SU-DHL-6 (cell line): ENCODE data around the gene MTOR.

Experiments used
- H2AFZ ChIP-seq: fragments of 200-600 bp; sonication (generic); 2 replicates; pipeline ENCODE4 v1.6.1; 2014; ENCODE audit warnings: low read depth, mild to moderate bottlenecking, moderate library complexity, mixed read lengths, antibody characterized with exemption, low read length; ENCODE audit not compliant: severe bottlenecking
- H3F3A ChIP-seq: fragments of 200-600 bp; shearing (Covaris generic); 2 replicates; pipeline ENCODE4 v1.6.0; 2016; ENCODE audit warnings: antibody characterized with exemption, mild to moderate bottlenecking; ENCODE audit not compliant: insufficient read depth
- H3K27ac ChIP-seq: fragments of 200-600 bp; sonication (generic); 2 replicates; pipeline ENCODE4 v1.5.1; 2016; ENCODE audit warnings: low read depth, mild to moderate bottlenecking, low read length, moderate library complexity, mixed read lengths
- H3K27me3 ChIP-seq: fragments of 200-600 bp; sonication (generic), shearing (Covaris generic); 2 replicates; pipeline ENCODE4 v1.6.0; 2014; ENCODE audit warnings: mild to moderate bottlenecking, low read length
- H3K36me3 ChIP-seq: fragments of 200-600 bp; sonication (generic); 2 replicates; pipeline ENCODE4 v1.6.1; 2014; ENCODE audit warnings: mild to moderate bottlenecking, low read length, mixed read lengths
- H3K4me2 ChIP-seq: fragments of 300-600, 200-600 bp; shearing (Covaris generic), sonication (generic); 2 replicates; pipeline ENCODE4 v1.6.0; 2014; ENCODE audit warnings: low read length, low read depth, mild to moderate bottlenecking; ENCODE audit not compliant: poor library complexity, severe bottlenecking
- H3K4me3 ChIP-seq: fragments of 200-600 bp; sonication (generic); 2 replicates; pipeline ENCODE4 v1.5.1; 2014; ENCODE audit warnings: antibody characterized with exemption, low read length, mild to moderate bottlenecking, mixed read lengths; ENCODE audit not compliant: insufficient read depth, poor library complexity, severe bottlenecking
- H3K79me2 ChIP-seq: fragments of 200-600 bp; sonication (generic); 2 replicates; pipeline ENCODE4 v1.6.1; 2014; ENCODE audit warnings: mild to moderate bottlenecking, low read length, moderate library complexity; ENCODE audit not compliant: insufficient read depth
- H3K9ac ChIP-seq: fragments of 200-600 bp; sonication (generic); 2 replicates; pipeline ENCODE4 v1.7.0; 2014; ENCODE audit warnings: mild to moderate bottlenecking, low read length
- H3K9me2 ChIP-seq: fragments of 200-600 bp; sonication (generic); replicated peaks from 2 replicates; pipeline ENCODE4 v1.6.1; 2014; ENCODE audit warnings: low read length; ENCODE audit not compliant: insufficient read depth
- H3K9me3 ChIP-seq: fragments of 200-600 bp; sonication (generic); 2 replicates; pipeline ENCODE4 v1.6.1; 2014; ENCODE audit warnings: low read length, mixed read lengths; ENCODE audit not compliant: insufficient read depth
- H4K20me1 ChIP-seq: fragments of 200-600 bp; sonication (generic); 2 replicates; pipeline ENCODE4 v1.6.1; 2014; ENCODE audit warnings: low read depth, mild to moderate bottlenecking, antibody characterized with exemption, low read length, moderate library complexity, mixed read lengths
- EZH2phosphoT487 ChIP-seq: fragments of 200-600 bp; sonication (generic), shearing (Covaris generic); conservative IDR thresholded peaks from 2 replicates; pipeline ENCODE4 v1.6.1; 2018; ENCODE audit warnings: mild to moderate bottlenecking, antibody characterized with exemption, low read length, moderate library complexity, mixed read lengths
- TF ChIP-seq, protein P1 (sequence below): fragments of 200-600 bp; sonication (generic); IDR thresholded peaks from one replicate; pipeline ENCODE4 v1.5.1; 2017; ENCODE audit warnings: antibody characterized with exemption, mild to moderate bottlenecking, low read length, moderate library complexity; ENCODE audit not compliant: insufficient read depth, poor library complexity, severe bottlenecking

MTOR gene

DNA sequence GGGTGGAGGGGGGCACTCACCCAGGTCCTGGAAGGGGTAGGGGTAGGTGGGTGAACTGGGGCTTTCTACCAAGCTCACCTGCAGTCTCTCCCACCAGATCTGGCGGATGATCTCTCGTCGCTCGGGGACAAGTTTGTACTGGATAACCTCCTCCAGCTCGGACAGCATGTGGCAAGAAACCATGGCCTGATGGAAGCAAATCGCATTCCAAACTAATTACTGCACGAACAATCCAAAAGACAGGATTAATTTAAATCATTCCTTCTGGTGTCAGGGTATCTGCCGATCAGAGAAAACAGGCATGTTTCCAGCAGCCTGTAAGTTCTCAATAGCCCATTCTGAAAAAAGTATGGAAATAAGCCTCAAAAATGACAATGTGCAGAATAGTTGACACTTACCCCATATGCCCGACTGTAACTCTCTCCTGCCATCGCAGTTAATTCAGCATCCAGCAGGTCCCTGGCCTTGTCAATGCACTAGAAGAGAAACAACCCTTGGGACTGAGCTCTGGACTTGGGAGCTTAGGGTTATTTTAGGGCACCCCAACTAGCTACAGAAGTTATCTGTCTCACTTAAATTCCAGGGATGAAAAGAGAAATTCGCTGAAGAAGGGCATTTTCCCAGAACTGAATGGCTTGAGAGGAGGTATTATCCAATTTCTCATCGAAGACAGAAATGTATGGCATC lies 117.6 kb downstream of the MTOR start:
- no peak for TF ChIP-seq EZH2phosphoT487
- TF ChIP-seq, protein P1, sequence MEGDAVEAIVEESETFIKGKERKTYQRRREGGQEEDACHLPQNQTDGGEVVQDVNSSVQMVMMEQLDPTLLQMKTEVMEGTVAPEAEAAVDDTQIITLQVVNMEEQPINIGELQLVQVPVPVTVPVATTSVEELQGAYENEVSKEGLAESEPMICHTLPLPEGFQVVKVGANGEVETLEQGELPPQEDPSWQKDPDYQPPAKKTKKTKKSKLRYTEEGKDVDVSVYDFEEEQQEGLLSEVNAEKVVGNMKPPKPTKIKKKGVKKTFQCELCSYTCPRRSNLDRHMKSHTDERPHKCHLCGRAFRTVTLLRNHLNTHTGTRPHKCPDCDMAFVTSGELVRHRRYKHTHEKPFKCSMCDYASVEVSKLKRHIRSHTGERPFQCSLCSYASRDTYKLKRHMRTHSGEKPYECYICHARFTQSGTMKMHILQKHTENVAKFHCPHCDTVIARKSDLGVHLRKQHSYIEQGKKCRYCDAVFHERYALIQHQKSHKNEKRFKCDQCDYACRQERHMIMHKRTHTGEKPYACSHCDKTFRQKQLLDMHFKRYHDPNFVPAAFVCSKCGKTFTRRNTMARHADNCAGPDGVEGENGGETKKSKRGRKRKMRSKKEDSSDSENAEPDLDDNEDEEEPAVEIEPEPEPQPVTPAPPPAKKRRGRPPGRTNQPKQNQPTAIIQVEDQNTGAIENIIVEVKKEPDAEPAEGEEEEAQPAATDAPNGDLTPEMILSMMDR, result no peak
- Histone ChIP-seq H4K20me1 (no peaks in the 10 kb centered on the region), H3F3A (no peaks in the 10 kb centered on the region), H3K36me3 (peaks cover 4% of the 10 kb centered on the region; the same call in 1 of the 2 replicates), H3K4me3 (no peak overlapping the region), H3K9me3 (no peaks in the 10 kb centered on the region), H3K27ac (no peak overlapping the region), H3K9ac (no peak overlapping the region), H3K79me2 (no peaks in the 10 kb centered on the region), H3K27me3 (no peaks in the 10 kb centered on the region), H3K4me2 (no peak overlapping the region), H2AFZ (no peak overlapping the region), H3K9me2 (no peaks in the 10 kb centered on the region)

DNA sequence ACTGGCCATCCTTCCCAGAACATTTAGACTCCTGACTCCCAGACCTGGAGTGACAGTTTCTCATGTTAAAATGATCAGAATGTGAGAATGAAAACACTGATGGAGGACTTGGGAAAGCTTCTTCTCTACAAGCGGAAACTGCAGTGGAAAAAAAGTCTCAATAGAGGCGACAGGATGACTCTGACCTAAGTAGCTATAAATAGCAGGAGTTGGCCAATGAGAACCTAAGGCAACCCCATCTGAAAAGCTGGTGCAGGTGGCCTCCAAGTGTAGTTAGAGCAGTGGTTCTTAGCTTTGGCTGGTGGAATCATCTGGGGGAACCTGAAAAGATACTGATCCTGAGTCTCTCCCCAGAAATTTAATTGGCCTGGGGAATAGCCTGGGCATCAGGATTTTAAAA lies 118.4 kb downstream of the MTOR start:
- no peaks in the 10 kb centered on the region for H3K79me2 ChIP-seq
- H3K4me2 ChIP-seq, result no peak overlapping the region
- H2AFZ ChIP-seq, result no peak overlapping the region
- H3F3A ChIP-seq, result no peaks in the 10 kb centered on the region
- H3K27ac ChIP-seq, result no peak overlapping the region
- H3K9ac ChIP-seq, result no peak overlapping the region
- H3K36me3 ChIP-seq, result peaks cover 4% of the 10 kb centered on the region; the same call in 1 of the 2 replicates
- TF ChIP-seq, protein P1, result no peak
- TF ChIP-seq EZH2phosphoT487, result no peak
- no peaks in the 10 kb centered on the region for H4K20me1 ChIP-seq
- H3K4me3 ChIP-seq, result no peak overlapping the region
- no peaks in the 10 kb centered on the region for H3K9me3 ChIP-seq
- no peaks in the 10 kb centered on the region for H3K9me2 ChIP-seq
- no peaks in the 10 kb centered on the region for H3K27me3 ChIP-seq

DNA sequence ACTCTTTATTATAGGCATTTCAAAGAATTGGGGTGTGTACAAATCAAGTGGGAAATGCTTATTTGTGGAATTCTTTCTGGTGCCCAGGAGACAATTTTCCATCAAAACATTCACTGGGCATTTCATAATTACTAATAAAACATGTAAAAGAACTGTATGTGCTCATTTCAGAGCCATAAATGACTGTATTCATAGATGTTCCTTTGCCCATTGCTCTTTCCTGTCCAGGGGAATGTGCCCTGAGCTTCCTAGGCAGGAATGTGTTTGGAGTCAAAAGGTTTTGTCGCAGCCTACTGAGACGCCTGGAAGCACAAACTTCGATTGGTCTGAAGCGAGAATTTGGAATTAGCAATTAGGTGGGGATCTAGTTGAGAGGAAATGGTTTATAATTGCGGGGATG lies 119.0 kb downstream of the MTOR start:
- peaks cover 4% of the 10 kb centered on the region; the same call in 1 of the 2 replicates for H3K36me3 ChIP-seq
- no peak overlapping the region for H3K9ac ChIP-seq

More for the DNA sequence above, 119.0 kb downstream of the MTOR start:
- Histone ChIP-seq H3K4me2 (no peak overlapping the region), H3K27me3 (no peaks in the 10 kb centered on the region), H3K79me2 (no peaks in the 10 kb centered on the region), H3K9me2 (no peaks in the 10 kb centered on the region), H3F3A (no peaks in the 10 kb centered on the region), H4K20me1 (no peaks in the 10 kb centered on the region), H3K4me3 (no peak overlapping the region), H2AFZ (no peak overlapping the region), H3K27ac (no peak overlapping the region), H3K9me3 (no peaks in the 10 kb centered on the region)
- TF ChIP-seq, protein P1, result no peak
- TF ChIP-seq EZH2phosphoT487, result no peak
